ENCODE results near the gene KRTAP12-2.

KRTAP12-2 gene

DNA sequence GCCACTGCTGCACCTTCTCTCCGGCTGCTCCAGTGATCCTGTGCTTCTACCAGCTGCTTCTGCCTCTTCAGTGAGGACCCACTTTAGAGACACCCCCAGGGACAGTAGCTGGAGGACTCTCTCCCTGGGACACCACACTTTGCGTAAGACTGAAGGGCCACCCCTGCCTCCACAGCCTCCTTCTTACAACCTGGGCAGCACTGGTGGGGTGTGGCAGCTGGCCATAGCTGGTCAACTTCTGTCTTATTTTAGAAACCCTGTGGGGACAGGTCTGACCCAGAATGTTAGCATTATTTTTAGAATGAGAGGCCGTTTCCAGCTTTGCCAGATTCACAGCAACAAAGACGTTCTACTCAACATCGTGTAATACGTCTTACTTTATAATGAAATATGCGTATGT lies 41.0 kb downstream of the KRTAP12-2 start:
- DNase-seq, result no peak

DNA sequence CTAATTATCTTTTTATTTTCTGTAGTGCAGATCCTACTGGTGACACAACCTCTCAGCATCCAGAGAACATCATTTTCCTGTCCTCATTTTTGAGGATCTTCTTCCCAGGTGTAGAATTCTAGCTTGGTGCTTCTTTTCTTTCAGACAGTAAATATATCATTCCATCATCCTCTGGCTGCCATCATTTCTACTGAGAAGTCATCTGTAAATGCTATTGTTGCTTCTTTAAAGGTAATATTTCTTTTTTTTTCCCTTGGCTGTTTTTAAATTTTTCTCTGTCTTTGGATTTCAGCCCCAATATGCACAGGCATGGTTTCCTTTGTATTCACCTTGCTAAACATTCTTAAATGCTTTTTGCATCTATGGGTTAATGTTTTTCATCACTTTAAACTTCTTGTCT lies 43.2 kb downstream of the KRTAP12-2 start:
- no peak for DNase-seq

DNA sequence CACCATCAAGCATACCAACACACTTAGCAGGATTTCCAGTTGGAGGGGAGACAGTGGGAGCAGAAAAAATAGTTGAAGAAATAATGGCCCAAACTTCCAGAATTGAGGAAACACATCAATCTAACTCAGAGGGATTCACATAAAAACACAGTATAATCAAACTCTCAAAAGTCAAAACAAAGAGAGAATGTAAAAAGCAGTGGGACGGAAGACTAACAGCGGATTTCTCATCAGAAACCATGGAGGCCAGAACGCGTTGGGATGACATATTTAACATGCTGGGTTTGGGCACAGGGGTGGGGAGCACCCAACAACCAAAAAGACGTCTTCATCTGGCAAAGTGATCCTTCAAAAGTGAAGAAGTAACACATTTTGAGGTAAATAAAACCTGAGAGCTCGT lies 46.8 kb downstream of the KRTAP12-2 start:
- no peak for DNase-seq

DNA sequence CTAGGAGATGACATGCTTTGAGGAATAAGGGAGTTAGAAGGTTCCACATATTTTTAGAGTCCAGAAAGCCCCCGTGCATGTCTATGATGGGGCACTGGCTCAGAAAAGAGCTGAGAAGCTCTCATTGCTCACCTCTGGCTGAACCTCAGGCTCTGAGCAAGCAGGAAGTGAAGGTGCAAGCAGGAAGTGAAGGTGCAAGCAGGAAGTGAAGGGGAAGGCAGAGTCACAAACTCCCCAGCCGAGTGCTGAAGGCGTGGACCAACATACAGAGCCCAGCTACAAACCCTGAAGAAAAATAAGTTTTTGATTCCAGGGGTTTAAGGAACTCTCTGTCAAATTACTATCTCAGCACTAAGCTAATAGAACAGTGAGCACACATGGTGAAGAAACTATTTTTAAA lies 47.8 kb downstream of the KRTAP12-2 start:
- no peak for DNase-seq

DNA sequence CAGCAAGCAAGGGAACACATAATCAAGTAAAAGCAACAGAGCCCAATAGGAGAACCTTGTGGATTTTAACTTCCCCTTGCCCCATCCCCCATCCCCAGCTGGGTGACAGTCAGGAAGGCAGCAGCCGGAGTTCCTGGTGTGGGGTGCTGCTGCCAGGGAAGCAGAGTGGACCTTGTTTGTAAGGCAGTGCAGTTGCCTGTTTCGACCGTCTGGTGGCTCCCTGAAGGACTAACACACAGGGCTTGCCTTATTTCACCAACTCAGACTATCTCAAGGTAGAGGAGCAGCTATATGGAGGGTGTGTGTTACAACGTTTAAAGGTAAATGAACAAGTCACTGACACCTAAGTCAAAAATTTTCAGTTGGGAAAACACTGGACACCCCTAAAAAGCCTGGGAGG lies 48.2 kb downstream of the KRTAP12-2 start:
- no peak for DNase-seq

DNA sequence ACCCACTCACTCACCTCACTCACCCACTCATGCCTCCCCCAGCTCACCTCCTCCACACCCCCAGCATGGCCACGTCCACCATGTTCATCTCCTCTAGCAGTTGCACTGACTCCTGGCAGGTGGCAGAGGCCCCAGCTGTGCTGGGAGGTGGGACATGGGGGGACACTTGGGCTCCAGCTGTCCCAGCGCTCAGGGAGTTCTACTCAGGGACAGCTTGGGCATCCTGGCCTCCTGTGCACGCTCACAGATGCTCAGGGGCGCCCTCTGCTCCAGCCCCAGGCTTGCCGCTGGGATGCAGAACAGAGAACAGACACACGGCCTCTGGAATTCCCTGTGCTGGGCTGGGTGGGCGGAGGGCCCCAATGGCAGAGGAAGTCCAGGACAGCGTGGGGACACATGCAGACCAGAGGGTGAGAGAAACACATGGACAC lies 49.6 kb downstream of the KRTAP12-2 start:
- DNase-seq, result peak; percentile 51

DNA sequence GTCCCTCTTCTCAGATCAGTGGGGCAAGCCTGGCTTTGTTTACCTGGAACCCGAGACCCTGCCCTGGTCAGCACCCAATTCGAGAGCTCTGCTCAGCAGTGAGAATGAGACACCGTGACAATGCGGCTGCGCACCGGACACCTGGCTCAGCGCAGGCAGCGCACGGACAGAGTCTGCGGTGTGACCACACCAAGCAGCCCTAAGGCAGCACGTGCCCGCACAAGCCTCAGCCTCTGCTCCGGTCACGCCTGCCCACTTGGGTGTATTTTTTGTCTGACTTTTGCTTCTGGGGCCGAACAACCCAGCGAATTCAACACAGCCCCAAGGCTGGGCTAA lies 50.2 kb downstream of the KRTAP12-2 start:
- DNase-seq, result no peak

Data from NCI-H524 treated with DMSO at 0.1 percent for 48 hours (cell line).